GM19025 (cell line): ENCODE results near the gene SEZ6L.

Source experiments
- ATAC-seq: cut with Tn5 transposase; IDR thresholded peaks from one replicate; pipeline ENCODE4 v1.9.1; 2021; ENCODE audit warnings: mild to moderate bottlenecking, low read depth, moderate library complexity; ENCODE audit not compliant: unreplicated experiment

Gene SEZ6L

DNA sequence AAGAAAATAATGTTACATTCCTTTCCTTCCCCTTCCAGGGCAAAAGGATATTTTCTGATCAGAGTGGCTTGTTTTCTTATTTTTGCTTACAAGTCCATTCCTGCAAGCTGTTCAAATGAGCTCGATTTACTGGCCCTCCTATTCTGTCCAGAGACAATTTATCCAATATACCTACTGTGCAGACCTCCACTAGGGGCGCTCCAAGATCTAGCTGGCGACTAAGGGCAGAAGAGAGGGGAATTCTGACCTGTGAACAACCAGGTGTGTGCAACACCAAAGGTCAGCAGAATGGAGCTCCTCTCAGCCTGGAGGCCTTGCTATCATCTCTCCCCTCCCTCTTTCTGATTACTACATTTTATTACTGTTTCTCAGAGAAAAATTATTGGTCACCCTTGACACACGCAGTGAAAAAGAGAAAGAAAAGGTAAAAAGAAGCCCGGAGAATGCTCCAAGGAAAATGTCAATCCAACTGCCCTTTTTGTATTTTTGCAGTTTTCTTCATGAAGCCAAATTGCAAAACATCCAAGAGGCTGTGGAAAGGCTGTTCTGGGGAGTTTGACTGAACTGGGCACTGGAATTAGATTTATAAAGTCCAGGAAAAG is 3.2 kb downstream of the SEZ6L start:
- ATAC-seq, result no peak

DNA sequence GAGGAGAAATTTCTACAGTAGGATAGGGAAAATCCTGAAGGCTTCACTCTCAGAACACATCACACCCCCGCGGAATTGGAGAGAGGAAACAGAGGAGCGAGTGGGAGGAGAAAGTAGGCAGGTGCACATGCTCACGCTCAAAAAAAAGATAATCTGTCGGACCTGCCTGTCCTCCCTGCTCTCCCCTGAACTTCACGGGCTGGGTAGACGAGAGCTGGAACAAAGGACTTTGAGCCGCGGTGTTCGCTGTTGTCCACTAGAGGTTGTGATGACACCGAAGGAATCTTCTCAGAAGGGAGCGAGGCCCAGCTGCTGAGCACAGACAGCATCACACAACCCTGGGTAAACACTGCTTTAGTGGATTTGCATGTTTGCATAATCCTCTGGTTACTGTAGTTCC is 5.0 kb downstream of the SEZ6L start:
- ATAC-seq, result no peak

- no peak for ATAC-seq
Observed at GRCh38 chr22:26182723-26183122, 13.5 kb downstream of the SEZ6L start.

GRCh38 chr22:26185190-26185589 is 15.9 kb downstream of the SEZ6L start:
- ATAC-seq, result no peak

DNA sequence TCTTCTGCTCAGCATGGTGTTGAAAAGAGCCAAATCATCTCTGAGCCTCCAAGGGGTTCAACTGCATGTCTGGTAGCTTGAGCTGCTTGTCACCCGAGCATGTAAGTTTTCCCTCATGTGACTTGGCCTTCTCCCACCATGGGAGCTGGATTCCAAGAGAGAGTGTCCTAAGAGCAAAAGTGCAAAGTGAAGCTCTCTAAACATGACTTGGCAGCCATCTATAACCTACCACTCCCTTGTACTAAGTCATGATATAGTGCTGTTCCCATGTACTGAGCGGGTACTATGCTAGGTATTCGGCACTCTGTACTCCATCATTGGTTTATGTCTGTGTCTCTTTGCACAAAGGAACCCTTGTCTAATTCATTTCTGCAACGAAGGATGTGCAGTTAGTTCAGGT is 19.1 kb downstream of the SEZ6L start:
- no peak for ATAC-seq

- no peak for ATAC-seq
Observed at GRCh38 chr22:26194313-26194712, 25.1 kb downstream of the SEZ6L start.

DNA sequence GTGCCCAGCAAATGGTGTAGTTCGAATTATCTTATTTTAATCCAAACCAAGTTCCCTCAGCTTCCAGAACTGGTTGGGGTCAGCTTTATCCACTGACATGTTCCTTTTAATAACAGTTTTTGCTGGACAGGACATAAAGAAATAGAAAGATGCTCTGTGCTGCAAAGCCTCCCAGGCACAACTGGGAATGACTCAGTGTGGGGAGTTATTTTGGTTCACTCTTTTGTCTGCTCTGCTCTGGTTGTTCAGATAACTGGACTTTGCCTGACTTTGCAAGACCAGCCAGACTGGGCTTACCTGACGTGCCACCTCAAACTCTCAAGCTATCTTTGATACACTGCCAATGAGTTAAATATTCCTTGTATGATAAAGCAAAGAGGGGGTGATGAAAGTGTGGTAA is 25.6 kb downstream of the SEZ6L start:
- no peak for ATAC-seq

DNA sequence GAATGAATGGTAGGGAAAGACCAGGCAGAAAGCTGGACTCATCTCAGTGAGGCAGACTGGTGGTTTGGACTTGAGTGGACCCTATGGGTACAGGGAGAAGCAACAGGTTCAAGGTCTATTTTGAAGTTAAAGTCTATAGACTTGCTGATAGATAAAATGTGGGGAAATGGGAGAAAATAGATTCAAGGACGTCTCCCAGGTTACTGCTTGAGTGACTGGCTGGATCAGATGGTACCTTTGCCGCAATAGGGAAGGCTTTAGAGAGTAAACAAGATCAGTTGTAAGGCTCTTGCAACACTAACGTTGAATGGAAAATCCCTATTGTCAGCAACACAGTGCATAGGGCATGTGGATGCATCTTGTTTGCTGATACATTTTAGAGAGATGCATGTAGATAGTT is 27.4 kb downstream of the SEZ6L start:
- ATAC-seq, result no peak

DNA sequence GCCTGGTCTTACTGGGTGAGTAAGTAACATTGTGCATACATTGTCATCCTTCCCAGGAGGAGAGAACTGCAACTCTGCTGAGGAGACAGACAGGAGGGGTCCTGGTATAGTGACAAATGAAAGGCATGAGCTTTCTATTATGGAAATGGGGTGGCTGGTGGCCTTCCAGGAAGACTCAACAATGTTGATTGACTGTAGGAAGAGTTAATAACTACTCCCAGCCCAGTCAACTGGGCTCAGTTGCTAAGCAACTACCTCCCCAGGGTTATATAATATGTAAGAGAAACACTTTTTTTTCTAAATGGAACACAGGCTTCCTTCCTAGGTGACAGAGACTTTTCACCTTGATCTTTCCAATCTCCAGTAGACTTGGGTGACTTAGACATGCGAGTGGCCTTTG is 28.2 kb downstream of the SEZ6L start:
- no peak for ATAC-seq

- no peak for ATAC-seq
Observed at GRCh38 chr22:26199665-26200064, 30.4 kb downstream of the SEZ6L start.

DNA sequence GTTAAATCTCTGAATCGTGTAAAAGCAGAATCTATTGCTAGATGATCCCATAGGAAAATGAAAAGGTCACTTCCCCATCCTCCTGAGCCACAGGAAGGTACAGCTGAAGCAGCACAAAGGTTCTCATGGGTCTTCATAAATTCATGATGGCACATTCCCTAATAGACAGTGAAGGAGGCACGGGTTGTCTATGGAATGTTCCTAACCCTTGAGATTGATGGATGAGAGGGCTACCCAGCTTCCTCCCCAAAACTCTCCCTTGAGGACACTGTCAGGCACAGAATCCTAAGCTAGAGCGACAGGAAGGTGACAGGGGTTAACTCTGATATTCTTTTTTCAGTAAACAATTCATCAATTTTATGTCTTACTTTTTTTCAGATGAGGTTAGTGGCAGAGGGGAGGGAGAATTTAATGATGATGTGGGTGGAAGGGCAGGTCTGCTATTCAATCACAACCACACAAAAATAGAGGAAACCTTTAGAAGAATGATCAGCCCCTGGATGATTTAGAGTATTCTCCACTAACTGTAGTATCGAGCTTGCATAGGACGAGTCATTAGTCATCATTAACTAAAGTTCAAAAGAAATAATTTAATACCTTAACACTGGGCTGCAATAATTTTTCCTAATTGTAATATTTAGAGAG is 33.1 kb downstream of the SEZ6L start:
- no peak for ATAC-seq

- ATAC-seq, result no peak
Observed at GRCh38 chr22:26205494-26205893, 36.2 kb downstream of the SEZ6L start.

GRCh38 chr22:26210334-26210733 is 41.1 kb downstream of the SEZ6L start:
- ATAC-seq, result no peak

- ATAC-seq, result no peak
Observed at GRCh38 chr22:26213826-26214225, 44.6 kb downstream of the SEZ6L start.

DNA sequence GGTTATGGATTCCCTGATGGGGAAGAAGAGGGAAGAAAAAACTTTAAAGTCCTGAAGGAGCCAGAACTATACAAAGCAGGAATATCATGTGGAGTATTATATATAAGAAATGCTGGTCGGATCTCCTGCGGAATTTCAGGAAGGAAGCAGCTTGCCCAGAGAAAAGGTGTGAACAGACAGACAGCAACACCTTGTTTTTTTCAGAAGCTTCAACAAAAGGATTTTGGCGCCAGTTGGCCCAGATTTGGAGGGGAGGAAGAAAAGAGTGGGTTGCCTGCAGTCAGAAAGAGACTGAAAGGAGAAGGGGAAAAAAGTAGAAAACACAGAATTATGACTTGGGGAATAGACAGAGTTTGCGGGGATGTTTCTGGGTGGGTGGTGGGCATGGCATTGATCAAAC is 45.2 kb downstream of the SEZ6L start:
- no peak for ATAC-seq

- no peak for ATAC-seq
Observed at GRCh38 chr22:26215736-26216135, 46.5 kb downstream of the SEZ6L start.

- no peak for ATAC-seq
Observed at GRCh38 chr22:26225207-26225606, 55.9 kb downstream of the SEZ6L start.

DNA sequence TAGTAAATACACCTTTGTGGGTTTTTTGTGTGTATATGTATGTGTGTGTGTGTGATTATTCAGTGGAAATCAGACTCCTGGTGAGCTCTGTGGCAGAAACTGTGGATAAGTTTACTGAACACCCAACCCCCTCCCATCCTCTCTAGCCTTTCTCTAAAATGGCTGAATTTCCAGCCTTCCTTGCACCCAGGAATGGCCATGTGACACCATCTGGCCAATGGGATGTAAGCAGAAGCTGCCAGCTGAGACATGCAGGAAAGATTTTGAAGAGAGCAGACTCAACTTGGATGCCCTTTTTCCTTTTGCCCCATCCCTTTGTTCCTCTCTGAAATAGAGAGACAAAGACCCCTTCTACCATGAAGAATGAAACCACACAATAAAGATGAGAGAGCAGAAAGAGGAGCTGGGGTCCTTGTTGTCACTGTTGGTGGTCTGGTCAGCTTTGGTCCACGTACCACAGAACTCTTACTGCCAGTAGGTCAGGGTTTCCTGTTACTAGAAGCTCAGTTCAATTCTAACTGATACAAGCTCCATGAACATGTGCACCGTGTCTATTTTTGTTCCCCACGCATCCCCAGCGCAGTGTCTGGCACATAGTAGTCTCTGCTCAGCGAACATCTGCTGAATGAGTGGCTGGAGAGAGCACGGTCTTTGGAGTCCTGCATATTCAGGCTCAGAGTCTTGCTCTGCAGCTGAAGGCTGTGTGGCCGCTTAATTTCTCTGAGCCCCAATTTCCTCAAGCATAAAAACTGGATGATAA is 57.5 kb downstream of the SEZ6L start:
- ATAC-seq, result no peak

- no peak for ATAC-seq
Observed at GRCh38 chr22:26229910-26230309, 60.6 kb downstream of the SEZ6L start.

DNA sequence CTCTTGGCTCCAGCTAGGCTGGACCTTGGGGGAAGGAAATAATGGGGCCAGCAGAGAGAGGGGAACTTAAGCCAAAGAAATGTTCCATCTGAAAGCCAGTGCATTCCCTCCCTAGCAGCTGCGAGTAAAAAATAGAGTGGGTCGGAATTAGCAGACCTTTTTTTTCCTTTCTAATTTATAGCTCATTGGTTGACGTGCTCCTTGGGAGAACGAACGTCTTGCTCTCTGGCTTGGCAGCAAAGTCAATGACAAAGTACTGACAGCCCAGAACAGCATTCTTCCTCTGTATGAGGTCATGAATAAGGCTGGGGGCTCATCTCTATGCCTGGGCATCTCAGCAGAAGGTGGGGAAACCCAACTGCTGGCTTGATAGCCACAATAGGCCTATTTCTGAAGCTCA is 65.0 kb downstream of the SEZ6L start:
- ATAC-seq, result no peak

GRCh38 chr22:26235792-26236487 is 66.7 kb downstream of the SEZ6L start:
- ATAC-seq, result no peak
